Breast epithelium (tissue), 3 donors: ENCODE results near the gene PLEKHH1.

Experiments used
- CTCF ChIP-seq, 3 donors: fragments of 450-650 bp; IDR thresholded peaks; one replicate each; pipeline ENCODE4 v1.5.1; 2016 to 2017; ENCODE audit warnings: antibody characterized with exemption in 3 of 3, mild to moderate bottlenecking in 3 of 3, moderate library complexity in 3 of 3
- POLR2AphosphoS5 ChIP-seq, 3 donors: sonication (generic); formaldehyde crosslinking; IDR thresholded peaks; one replicate each; pipeline ENCODE4 v1.6.1; 2017; ENCODE audit warnings: antibody characterized with exemption in 3 of 3

- TF ChIP-seq CTCF (IDR thresholded peaks at IDR 0.05), result no peak
- TF ChIP-seq POLR2AphosphoS5 (IDR thresholded peaks at IDR 0.05), result no peak
Observed at GRCh38 chr14:67514650-67515385, 18.3 kb upstream of the PLEKHH1 start.
